Spinal cord (tissue), 10 donors: ENCODE results near the gene LGALS3BP. TPM values are rescaled to one million over a fixed set of nuclear protein-coding genes. Genes with fewer than 3 reads are reported as not detected.
A peak's percentile ranks its signal among the peaks of the same experiment; 100 is the strongest.

ENCODE experiments used
- DNase-seq, 6 donors: peaks; one replicate each; pipeline versions ENCODE4 v3.0.0 to v3.0.0-alpha.2; 2013 to 2015; ENCODE audit warnings: low spot score in 6 of 6, low read depth in 4 of 6
- H3K27ac ChIP-seq: one replicate; pipeline ENCODE4 v1.5.1; 2013; ENCODE audit warnings: low read depth, low read length, control low read depth
- H3K27me3 ChIP-seq: one replicate; pipeline ENCODE4 v1.6.1; 2013; ENCODE audit warnings: low read length; ENCODE audit not compliant: control insufficient read depth, insufficient read depth
- H3K36me3 ChIP-seq: one replicate; pipeline ENCODE4 v1.6.1; 2013; ENCODE audit warnings: low read length; ENCODE audit not compliant: control insufficient read depth, insufficient read depth
- H3K4me1 ChIP-seq: one replicate; pipeline ENCODE4 v1.6.1; 2013; ENCODE audit warnings: low read length; ENCODE audit not compliant: control insufficient read depth, insufficient read depth
- H3K4me3 ChIP-seq: one replicate; pipeline ENCODE4 v1.5.1; 2013; ENCODE audit warnings: low read depth, low read length, control low read depth
- H3K9me3 ChIP-seq: one replicate; pipeline ENCODE4 v1.6.1; 2013; ENCODE audit warnings: low read length; ENCODE audit not compliant: control insufficient read depth, insufficient read depth
- WGBS: methylation state at CpG from one replicate; pipeline ENCODE4 v1.1.5; 2013; ENCODE audit warnings: missing lambda C conversion rate; ENCODE audit not compliant: insufficient coverage; 5-methylcytosine and 5-hydroxymethylcytosine counted together
- polyA plus RNA-seq, 2 donors: library from polyadenylated mRNA; unstranded; fragments of 120-200 nt; gene quantifications; one replicate each; pipeline ENCODE4 v1.2.1, GENCODE V29; 2013; ENCODE audit not compliant: insufficient read length in 2 of 2
- total RNA-seq, 2 donors: library from RNA; depleted of rRNA in 1 of 2; stranded (reverse); fragments of 120-200 nt in 1 of 2; fragments of >200 nt in 1 of 2; gene quantifications; one replicate each; pipeline versions ENCODE4 v1.2.3 to v1.2.4, GENCODE V29; 2013 to 2014
- donor health status: healthy.

The LGALS3BP gene
- total and polyA plus RNA-seq, 4 donors: 83.0 to 166 (median 106) TPM

DNA sequence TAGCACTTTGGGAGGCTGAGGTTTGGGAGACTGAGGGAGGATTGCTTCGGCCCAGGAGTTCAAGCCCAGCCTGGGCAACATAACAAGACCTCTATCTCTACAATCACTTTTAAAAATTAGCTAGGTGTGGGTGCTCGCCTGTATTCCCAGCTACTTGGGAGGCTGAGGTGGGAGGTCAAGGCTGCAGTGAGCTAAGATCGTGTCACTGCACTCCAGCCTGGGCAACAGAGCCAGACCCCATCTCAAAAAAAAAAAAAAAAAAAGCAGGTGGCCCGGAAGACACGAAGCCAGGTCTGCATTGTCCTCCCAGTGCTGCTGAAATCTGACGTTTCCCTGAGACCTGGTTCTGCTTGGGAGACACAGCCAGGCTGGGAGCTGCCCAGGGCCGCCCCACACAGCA is 35.7 kb downstream of the LGALS3BP start:
- H3K27ac ChIP-seq: no peak overlapping the region
- peaks cover 25% of the 10 kb centered on the region for H3K4me1 ChIP-seq
- no peaks in the 10 kb centered on the region for H3K27me3 ChIP-seq
- H3K36me3 ChIP-seq: no peaks in the 10 kb centered on the region
- no peaks in the 10 kb centered on the region for H3K9me3 ChIP-seq
- DNase-seq: no peak
- 87% methylated on average over 4 of the region's 7 CpGs for WGBS
- no peak overlapping the region for H3K4me3 ChIP-seq

DNA sequence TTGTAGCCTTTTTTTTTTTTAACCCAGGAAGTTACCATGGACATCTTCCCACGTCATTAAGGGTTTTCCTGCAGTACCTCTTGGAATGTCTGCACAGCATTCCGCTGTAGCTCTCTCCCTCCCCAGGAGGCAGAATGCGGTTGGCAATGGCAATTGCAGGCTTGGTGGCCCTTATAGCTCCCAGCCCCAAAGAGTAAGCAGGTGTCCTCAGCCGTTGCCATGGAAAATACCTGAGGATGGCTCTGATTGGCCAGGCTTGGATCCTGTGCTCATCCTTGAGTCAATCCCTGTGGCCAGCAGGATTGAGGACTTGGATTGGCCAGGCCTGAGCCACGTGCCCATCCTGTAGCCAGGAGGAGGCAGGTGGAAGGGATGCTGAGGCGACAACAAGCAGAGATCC is 39.0 kb downstream of the LGALS3BP start:
- Histone ChIP-seq H3K27me3 (no peaks in the 10 kb centered on the region), H3K4me3 (no peak overlapping the region), H3K9me3 (no peaks in the 10 kb centered on the region), H3K27ac (no peak overlapping the region), H3K4me1 (peaks cover 15% of the 10 kb centered on the region), H3K36me3 (no peaks in the 10 kb centered on the region)
- 55% methylated on average over 6 of the region's 6 CpGs for WGBS
- peak in 3 of 6 donors; percentile 59 to 94 (median 60) for DNase-seq

DNA sequence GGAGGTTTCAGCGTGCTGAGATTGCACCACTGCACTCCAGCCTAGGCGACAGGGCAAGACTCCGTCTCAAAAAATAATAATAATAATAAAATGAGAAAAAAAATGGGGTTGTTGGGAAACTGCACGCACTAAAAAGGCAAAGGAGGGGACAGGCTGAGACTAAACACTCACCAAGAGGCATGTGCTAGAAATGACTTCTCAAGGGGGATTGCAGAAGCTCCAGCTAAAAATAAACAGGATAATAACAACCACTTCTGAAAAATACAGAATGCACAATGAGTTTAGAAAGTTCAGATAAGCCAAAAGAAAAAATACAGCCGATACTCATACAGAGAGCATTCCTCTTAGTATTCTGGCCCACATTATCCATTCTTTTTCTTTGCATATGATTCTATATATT is 39.5 kb downstream of the LGALS3BP start:
- Histone ChIP-seq H3K4me1 (peaks cover 19% of the 10 kb centered on the region), H3K4me3 (no peak overlapping the region), H3K27me3 (no peaks in the 10 kb centered on the region), H3K9me3 (no peaks in the 10 kb centered on the region), H3K27ac (no peak overlapping the region), H3K36me3 (no peaks in the 10 kb centered on the region)
- DNase-seq: no peak
- no CpG with 5 or more reads among the region's 5 CpGs for WGBS

DNA sequence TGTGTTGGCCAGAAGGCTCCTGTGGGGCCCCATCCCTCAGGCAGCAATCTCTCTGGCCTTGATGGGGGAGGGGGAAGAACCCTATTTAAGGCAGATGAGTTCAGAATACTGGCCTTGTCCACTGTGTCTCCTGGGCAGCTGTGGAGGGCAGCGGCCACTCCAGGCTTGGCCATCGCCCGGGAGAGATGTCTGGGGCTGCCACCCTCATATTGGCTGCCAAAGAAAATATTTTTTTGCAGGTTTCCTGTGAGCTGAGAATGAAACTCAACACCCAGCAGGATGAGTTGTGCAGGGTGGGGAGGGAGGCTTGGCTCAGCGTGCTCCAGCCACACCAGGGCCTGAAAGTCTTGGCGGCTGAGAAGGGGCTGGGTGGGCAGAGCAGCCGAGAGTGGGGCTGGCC is 40.1 kb downstream of the LGALS3BP start:
- H3K27me3 ChIP-seq: no peaks in the 10 kb centered on the region
- peaks cover 26% of the 10 kb centered on the region for H3K4me1 ChIP-seq
- H3K9me3 ChIP-seq: no peaks in the 10 kb centered on the region
- no peak for DNase-seq
- H3K4me3 ChIP-seq: no peak overlapping the region
- no peak overlapping the region for H3K27ac ChIP-seq
- no peaks in the 10 kb centered on the region for H3K36me3 ChIP-seq
- WGBS: 92% methylated on average over 6 of the region's 6 CpGs

DNA sequence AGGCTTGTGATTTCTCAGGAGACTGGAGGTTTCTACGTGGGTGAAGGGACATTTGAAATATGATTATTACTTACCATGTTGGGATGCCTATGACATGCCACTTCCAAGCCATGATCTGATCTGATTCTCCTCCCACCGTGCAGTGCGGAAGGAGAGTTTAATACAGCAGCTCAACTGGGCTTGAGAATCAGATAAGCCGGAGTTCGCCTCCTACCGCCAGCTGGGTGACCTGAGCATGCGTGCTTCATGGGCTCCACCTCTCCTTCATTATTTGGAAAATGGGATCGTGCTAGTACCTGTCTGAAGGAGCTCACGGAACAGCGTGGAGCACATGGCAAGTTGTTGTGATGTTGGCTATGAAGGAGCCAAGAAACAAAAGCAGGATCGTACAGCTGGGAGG is 42.2 kb downstream of the LGALS3BP start:
- Histone ChIP-seq H3K36me3 (no peaks in the 10 kb centered on the region), H3K4me1 (peaks cover 38% of the 10 kb centered on the region), H3K9me3 (no peaks in the 10 kb centered on the region), H3K27ac (no peak overlapping the region), H3K27me3 (no peaks in the 10 kb centered on the region), H3K4me3 (no peak overlapping the region)
- DNase-seq: no peak
- WGBS: 87% methylated on average over 7 of the region's 11 CpGs

DNA sequence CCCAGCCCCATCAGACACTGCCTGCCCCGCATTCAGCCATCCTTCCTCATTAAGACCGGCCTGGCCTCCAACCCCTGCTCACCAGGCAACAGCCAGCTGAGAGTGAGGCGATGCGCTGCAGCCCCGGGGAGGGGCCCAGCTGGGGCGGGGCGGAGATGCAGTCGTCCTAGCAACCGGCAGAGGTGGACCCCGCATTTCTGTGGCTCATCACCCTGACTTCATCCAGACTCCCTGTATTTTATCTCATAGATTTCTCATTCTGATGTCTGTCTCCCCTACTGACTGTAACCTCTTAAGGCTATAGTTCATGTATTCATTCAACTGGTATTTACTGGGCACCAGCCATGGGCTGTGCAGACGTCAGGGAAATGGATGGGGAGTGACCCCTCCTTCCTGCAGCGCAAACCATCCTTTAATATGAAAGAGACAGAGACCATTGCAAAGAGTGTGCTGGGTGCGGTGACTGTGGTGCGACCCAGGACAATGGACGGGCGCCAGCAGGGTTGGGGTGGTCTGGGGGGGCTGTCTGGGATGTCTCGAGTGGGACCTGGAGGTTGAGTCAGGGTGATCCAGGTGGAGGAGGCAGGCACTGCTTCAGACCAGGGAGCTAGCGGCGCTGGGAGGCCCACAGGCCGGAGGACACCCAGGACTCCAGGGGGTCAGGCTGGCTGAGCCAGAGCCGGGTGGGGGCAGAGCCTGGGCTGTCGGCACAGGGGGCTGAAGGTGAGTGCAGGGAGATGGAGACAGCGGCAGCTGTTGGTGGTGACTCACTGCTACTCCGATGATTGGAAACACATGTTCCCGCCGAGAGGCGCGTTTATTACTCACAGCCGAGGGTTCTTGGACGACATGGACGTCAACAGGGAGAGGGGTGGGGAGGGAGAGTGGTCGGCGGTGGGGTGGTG is 44.1 kb downstream of the LGALS3BP start:
- H3K4me3 ChIP-seq: no peak overlapping the region
- peak in 1 of 6 donors; percentile 61 for DNase-seq
- H3K27me3 ChIP-seq: no peaks in the 10 kb centered on the region
- no peaks in the 10 kb centered on the region for H3K36me3 ChIP-seq
- peak overlapping the region; percentile 76 for H3K27ac ChIP-seq
- 49% methylated on average over 22 of the region's 33 CpGs for WGBS
- no peaks in the 10 kb centered on the region for H3K9me3 ChIP-seq
- peaks cover 38% of the 10 kb centered on the region for H3K4me1 ChIP-seq

DNA sequence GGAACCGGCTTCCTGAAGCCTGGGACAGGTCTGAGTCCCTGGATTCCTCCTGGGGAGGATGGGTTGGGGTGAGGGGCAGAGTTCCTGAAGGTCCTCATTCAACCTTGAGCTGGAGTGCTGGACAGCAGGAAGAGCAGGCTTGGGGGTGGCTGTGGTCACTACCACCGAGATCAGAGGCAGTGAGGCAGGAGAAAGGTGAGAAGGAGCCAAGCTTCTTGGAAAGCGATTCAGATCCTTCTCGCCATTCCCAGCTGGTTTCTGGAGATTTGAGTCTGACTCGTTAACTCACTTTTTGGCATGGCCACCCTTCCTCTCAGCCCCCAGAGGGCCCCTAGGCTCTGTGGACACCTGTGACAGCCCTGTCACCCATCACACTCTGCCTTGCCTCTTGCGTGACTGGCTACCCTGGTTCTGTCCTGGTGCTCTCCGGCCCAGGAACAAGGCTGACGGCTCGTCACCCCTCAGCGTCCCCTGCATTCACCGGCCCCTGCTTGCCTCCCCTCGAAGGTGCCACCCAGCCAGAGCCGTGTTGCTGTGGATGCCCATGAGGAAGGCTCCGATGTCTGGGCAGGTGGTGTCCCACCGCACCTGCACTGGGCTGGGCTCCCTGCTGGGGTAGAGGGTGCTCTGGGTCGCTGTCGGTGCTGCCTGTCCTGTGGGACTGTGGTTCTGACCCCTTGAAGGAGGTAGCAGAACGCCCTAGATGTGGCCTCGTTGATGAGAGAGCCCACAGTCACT is 44.9 kb downstream of the LGALS3BP start:
- Histone ChIP-seq H3K27me3 (no peaks in the 10 kb centered on the region), H3K4me3 (no peak overlapping the region), H3K9me3 (no peaks in the 10 kb centered on the region), H3K36me3 (peaks cover under 1% of the 10 kb centered on the region), H3K4me1 (peaks cover 42% of the 10 kb centered on the region), H3K27ac (peak overlapping the region; percentile 76)
- DNase-seq: no peak
- WGBS: 82% methylated on average over 18 of the region's 19 CpGs

DNA sequence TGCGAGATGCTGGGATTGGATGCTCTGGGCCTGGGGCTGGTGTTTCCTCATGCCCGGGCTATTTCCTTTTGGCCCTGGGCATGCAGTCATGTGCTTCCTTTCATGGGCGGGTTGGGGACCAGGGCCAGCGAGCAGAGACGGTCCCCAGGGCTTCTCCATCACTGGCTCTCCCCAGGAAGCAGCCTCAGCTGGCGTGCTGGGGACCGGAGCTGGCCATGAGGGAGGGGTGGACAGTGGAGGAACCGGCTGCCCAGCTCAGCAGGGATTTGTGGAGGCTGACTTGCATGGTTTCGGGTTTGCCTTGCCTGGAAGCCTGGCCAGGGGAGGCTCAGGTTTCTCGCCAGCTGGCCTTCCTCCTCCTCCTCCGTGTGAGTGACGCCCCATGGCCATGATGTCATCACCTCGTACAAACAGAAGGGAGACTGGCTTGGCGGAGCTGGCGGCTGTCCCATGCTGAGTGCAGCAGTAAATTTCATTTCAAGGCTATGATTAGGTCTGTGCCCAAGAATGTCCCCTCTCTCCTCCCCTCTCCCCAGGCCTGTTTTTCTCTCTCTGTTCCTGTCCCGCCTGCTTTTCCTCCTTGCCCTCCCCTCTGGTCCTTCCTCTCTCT is 45.7 kb downstream of the LGALS3BP start:
- H3K4me3 ChIP-seq: peak overlapping the region; percentile 6
- no peaks in the 10 kb centered on the region for H3K9me3 ChIP-seq
- peaks cover 36% of the 10 kb centered on the region for H3K4me1 ChIP-seq
- peak overlapping the region; percentile 76 for H3K27ac ChIP-seq
- peak in 2 of 6 donors; percentile 74 to 89 for DNase-seq
- H3K27me3 ChIP-seq: no peaks in the 10 kb centered on the region
- 23% methylated on average over 15 of the region's 16 CpGs for WGBS
- H3K36me3 ChIP-seq: peaks cover 2% of the 10 kb centered on the region

DNA sequence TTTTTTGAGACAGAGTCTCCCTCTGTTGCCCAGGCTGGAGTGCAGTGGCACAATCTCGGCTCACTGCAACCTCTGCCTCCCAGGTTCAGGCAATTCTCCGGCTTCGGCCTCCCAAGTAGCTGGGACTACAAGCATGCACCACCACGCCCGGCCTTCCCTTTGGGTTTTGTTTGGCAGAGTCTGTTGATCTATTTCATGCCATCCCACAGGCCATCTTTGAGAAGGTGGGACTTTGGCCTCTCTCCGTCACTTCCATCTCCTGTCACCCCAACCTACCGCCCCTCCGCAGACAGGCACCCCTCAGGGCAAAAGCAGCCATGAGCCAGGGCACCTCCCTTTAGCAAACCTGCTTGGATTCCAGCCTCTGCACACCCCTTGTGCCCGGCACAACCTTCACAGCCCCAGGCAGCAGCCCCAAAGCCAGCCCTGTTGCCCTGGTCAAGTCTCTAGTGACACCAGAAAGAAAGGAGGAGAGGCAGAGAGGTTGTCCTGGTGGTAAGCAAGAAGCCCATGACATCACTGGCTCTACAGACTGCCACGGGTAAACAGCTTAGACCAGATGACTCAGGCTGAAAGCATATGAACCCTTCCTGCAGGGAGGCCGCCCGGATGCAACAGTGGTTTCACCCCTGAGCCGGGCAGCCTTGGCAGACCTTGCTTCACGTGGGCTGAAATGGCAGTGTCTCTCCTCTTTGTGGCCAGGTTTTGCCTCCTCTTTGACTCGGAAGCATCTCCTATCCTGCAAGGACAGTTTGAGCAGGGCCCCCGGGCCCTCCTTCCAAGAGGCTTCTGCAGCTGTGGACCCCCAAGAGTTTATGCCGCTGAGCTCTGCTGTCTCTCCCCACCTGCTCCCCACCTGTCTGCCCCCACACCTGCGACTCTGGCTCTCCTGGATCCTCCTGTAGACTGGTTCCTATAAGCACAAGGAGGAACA is 46.4 kb downstream of the LGALS3BP start:
- H3K4me1 ChIP-seq: peaks cover 35% of the 10 kb centered on the region
- 82% methylated on average over 14 of the region's 18 CpGs for WGBS

More for the DNA sequence above, 46.4 kb downstream of the LGALS3BP start:
- no peak overlapping the region for H3K4me3 ChIP-seq
- no peak for DNase-seq
- no peaks in the 10 kb centered on the region for H3K9me3 ChIP-seq
- no peaks in the 10 kb centered on the region for H3K27me3 ChIP-seq
- H3K27ac ChIP-seq: peak overlapping the region; percentile 76
- peaks cover 2% of the 10 kb centered on the region for H3K36me3 ChIP-seq
